T-helper 2 cell (primary cell): Measurements from ENCODE around the gene HRK.

Source experiments
- DNase-seq, 5 experiments: peaks; one replicate each; pipeline versions ENCODE4 v3.0.0 to v3.0.0-alpha.2; 2012 to 2022
- total RNA-seq, 2 donors: gene quantifications; one replicate each; lab custom pipeline; 2026; lab: John Stamatoyannopoulos, UW

Gene HRK
- 0 reads per million in 2 donors for total RNA-seq

DNA sequence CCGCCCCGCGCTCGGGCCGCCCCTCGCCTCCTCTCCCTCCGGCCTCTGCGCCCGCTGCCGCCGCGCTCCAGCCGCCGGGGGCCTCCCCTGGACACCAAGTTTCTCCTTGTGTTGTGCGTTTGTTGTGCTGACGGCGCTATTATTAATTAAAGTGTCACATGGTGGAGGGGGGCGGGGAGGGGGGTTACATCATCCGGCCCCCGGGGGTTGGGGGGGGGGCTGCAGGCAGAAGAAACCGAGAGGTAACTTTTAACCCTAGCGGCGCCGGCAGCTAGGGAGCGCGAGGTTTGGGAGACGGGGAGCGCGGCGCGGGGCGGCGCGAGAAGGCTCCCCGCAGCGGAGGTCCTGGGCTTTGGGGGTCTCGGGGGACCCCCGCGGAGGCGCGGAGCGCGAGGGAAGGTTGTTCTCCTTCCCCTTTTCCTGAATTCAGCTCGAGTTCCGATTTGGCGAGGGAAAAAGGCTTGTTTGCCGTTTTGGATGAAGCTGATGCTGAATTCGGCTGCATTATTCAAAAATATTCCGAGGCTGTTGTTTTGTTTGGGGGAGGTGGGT, at the start of gene HRK:
Gene HRK (minus strand): TSS at position 117 of the 552 bp plus-strand sequence. CDS start 134 bp downstream, outside the sequence.
- DNase-seq, result no peak

DNA sequence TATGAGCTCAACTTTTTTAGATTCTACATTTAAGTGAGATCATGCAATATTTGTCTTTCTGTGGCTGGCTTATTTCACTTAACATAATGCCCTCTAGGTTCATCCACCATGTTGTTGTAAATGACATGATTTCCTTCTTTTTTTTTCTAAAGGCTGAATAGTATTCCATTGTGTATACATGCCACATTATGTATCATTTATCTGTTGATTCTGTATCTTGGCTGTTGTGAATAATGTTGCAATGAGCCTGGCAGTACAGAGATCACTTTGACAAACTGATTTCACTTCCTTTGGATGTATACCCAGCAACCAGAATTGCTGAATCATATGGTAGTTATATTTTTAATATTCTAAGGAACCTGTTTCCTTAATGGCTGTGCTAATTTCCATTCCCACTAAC, 48.6 kb upstream of the HRK start:
- no peak for DNase-seq

DNA sequence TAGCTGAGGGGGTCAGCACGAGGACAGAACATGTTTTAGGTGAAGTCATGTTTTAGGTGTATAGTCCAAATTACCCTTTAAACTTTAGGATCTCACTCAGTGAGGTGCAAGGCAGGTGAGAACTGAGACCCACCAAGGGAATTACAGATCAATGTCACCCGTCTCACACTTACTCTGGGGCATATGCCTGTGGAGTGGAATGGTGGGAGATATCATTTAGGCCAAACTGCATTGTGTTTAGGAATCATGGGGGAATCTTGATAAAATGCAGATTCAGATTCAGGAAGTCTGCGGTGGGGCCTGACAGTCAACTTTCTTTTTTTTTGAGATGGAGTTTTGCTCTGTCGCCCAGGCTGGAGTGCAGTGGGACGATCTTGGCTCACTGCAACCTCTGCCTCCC, 47.3 kb upstream of the HRK start:
- no peak for DNase-seq

DNA sequence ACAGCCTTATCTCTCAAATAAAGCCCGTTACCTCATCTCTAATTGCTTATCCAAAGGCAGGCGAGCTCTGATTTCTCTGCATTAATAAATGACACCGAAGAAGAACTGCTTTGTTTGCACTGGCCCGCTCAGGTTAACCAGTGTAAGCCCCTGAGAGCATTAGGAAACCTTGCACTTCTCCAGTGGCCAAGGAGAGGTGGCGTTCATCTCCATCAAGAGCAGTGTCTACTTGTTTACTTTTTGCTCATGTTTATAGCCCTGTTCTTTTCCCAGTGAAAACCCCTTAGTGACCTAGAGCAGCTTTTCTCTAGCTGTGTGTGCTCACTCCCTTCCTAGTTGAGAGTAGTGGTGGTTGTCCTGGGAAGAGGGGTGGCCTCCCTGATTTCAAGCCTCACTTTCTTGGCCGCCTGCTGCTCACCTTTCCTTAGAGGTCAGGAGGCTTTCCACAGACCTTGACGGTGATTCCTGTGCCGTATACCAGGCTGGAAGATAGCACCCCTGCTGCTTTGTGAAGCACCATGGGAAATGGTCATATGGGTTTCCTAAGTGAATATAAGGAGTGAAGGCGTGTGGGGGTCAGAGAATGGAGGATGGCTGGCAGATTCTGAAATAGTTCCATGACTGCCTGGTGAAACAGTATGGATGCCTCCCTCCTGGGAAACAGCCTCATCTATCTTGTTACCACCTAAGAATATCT, 46.2 kb upstream of the HRK start:
- no peak for DNase-seq

DNA sequence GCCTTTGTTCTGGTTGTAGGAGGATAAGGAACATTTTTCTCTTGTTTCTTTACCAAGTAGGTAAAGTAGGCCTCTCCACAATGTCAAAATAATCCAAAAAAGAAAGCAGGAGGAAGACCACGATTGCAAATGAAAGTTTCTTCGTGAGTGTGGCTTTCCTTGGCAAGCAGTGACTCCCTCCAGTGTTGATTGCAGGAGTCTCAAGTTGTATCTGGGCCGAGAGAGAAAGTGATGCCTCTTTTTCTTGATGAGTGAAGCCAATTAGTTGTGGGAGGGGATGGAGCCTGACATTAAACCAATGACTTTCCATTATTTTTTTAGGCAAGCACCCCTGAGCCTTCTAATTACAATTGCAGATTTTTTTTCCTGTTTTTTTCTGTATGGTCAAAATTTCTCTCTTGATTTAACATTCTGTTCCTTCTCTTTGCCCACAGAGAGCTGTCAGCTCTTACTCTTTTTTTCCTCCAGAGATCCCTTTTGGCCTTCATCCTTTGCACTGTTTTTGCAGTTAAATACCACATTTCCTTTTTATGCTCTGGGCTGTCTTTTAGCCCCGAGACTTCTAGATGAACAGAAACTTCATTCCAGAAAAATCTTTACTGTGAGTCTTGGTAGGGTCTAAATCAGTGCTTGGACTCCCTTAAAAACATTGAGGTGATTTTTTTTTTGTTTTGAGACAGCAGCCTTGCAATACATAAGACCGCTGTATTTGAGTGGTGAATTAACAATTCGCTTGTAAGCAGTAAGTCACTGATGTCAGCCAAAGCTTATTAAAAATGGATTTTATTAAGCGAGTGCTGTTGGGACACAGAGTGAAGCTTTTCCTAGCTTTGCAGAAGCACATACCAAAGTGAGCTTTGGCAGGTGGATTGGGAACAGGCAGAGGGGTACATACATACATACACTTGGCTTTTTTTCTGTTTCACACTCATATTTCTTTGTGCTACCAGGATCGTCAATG, 45.3 kb upstream of the HRK start:
- no peak for DNase-seq

DNA sequence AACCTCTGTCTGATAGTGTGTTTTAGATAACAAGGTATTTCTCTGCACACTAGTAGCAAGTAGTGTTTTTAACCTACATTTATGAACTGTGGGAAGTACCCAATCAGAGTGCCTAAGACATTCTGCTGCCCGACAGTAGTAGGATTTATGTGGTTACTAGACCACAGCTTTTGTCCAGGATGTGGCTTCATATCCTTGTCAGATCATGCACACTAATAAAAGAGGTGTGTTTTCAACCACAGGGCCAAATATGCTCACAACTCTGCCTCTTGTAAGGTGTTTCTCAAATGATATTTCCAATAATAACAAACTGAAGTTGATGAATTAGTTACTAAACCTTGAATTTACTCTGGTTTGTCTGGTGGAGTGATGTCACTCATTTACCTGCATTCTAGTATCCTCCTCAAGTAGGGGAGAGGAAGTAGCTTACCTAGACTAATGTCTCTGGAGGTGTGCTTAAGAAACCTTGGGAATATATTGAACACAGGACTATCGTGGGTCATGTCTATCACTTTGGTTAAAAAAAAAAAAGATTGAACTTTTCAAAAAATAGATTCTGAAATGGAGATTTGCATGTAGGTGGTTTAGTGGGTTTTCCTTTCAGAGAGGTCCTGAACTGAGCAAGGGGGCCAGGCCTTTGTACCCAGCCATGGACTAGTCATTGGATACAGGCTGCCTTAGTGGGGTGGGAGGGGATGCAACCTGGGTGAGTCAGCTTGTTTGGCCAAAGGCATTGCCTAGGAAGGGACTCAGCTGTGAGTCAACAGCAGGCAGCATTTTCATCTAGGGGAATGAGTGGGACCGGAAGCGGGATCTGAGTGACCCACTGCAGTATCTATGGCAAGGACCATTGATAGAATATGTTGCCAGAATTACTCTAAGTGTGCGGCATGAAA, 43.6 kb upstream of the HRK start:
- peak in 4 of 5 experiments; percentile 9 to 98 (median 54) for DNase-seq

DNA sequence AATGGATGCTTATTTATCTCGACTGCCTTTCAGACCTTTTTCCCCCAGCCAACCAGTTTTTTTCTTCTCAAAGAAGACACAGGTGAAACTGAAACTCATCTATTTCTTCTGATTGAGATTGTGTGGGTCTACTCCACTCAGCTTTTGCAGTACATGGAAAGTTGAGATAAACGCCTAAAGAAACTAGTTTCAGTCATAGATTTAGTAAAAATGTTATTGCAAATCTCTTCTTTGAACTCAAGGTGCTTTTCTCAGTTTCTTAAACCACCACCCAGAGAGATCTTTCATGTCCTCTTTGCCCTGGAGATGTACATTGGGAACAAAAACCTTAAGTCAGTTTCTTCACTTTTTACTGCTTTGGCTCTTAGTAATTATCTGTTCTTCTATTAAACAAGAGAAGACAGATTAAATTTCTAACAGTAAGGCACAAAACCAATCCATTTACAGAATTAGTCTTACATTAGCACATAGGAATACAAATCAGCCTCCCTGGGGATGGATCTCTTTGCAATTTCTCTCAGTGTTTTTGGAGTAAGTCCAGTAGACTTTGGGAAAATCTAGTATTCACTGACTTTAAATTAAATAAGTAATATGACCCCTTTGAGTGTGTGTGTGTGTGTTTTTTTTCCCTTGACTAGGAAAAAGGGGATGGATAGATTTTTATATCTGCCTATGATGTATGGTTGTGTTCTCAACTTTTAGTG, 41.1 kb upstream of the HRK start:
- peak in 1 of 5 experiments; percentile 77 for DNase-seq

DNA sequence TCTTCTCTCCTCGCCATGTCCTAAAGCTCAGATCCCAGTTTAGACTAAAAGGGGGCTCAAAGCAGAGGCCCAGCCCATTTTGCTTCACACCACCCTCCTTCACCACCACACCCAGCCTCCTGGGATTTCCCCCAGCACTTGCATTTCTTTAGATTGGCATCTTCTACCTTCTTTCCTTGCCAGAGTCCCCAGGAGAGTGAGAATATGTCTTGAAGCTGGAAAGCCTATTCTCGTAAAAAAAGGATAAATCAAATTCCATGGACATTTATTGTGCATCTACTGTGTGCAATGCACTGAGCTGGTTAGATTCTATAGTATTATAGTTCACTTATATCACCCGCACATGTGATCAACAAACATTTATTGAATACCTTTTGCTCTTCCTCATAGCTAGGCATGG, 39.7 kb upstream of the HRK start:
- DNase-seq, result no peak

DNA sequence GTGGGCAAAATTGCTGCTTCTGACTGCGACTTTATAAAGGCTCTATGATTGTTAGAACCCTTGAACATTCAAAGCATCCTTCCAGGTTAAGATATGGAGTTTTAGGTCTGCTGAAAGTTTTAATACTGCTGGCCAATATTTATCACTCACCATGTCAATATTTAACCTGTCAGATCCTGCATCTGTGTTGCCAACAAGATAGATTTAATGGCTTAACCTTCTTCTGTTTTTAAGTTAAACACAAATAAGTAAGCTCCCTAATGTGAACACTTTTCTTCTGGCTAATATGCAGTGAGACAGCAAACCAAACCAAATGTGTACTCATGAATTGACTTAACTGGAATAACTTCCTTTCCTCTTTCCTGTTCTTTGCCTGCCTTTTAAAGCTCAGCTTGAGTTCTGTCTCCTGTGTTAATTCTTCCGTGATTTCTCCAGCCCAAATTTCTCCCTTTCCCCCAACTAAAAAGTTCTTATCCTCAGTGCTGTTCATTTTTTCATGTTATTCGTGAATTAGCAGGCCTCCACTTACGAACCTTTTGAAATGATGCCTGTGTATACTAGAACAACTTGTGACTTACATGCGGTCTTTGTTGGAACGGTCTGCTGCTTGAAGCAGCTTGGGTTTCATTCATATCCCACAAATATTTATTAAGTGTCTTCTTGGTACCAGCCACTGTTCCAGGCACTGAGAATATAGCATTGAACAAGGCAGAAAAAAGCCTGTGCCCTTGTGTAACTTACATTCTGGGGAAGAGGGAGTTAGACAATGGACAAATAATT, 38.7 kb upstream of the HRK start:
- DNase-seq, result no peak

DNA sequence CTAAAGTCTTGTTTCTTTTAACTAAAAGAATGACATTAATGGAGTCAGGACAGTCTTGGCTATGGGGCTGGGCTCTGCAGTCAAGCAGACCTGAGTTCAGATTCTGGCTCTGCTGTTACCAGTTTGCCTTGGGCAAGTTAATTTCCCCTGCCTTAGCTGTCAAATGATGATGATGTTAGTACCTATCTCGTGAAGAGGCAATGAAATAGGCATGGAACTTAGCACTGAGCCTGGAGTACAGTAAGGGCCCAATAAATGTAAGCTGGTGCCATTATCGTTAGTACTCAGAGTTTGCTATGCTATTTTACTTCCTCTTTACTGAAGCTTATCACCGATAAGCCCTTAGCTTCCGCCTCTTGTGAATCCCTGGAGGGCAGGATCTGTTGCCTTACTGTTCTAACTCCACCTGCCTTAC, 38.0 kb upstream of the HRK start:
- no peak for DNase-seq

DNA sequence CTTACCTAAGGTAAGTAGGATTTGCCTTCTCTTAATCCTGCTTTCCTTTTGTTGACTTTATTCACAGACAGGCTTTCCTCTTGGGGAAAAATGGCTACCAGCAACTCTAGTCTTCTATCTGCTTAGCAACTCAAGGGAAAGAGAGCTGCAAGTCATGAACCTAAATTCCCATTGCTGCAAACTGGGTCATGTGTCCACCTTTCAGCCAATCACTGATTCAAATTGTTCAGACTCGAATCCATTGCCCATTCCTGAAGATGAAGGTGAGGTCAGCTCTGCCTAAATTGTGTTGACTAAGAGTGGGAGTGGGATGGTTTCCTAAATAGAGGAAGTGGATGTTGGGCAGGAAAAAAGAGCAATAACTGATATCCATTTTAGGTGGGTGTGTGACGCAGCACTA, 37.2 kb upstream of the HRK start:
- DNase-seq, result no peak

DNA sequence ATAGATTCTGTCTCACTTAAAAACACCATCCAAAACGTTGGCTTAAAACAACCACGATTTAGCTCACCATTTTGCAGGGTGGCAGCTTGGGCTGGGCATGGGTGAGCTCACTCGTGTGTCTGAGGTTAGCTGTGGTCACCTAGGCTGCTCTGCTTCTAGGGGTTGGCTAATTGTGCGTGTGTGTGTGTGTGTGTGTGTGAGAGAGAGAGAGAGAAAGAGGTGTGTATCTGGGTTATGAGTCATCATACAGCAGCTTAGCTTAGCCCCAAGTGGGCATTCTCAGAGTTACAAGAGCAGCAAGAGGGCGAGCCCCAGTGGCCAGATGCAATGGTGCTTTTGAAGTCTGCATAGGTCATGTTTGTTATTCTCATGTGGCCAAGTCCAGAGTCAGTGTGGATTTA, 35.5 kb upstream of the HRK start:
- peak in 3 of 5 experiments; percentile 15 to 92 (median 57) for DNase-seq

DNA sequence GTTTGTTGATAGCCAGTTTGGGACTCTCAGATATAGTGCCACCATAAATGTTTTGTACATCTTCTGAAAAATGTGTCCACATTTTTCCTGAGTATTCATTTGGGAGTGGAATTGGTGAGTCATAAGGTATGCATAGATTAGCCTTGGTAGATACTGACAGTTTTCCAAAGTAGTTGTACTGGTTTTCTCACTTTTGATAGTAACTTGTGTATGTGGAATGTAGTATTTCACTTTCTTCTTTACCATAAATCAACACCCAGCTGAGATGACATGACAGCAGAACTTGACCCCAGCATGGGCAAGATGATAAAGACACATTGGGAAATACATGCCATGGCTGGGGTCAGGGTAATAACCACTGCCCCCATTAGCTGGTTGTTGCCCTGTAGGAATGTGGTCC, 34.9 kb upstream of the HRK start:
- DNase-seq, result no peak

DNA sequence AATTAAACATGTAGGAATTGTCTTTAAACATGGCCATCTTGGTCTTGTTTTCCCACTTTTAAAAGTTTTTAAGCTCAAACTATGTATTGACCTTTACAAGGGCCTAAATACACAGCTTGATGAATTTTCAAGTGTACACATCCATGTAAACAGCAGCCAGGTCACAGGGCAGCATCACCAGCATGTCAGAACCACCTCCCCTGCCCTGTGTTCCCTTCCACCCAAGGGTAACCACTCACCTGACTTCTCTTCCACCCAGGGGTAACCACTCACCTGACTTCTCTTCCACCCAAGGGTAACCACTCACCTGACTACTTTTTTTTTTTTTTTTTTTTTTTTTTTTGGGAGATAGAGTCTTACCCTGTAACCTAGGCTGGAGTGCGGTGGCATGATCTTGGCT, 34.1 kb upstream of the HRK start:
- DNase-seq, result no peak

DNA sequence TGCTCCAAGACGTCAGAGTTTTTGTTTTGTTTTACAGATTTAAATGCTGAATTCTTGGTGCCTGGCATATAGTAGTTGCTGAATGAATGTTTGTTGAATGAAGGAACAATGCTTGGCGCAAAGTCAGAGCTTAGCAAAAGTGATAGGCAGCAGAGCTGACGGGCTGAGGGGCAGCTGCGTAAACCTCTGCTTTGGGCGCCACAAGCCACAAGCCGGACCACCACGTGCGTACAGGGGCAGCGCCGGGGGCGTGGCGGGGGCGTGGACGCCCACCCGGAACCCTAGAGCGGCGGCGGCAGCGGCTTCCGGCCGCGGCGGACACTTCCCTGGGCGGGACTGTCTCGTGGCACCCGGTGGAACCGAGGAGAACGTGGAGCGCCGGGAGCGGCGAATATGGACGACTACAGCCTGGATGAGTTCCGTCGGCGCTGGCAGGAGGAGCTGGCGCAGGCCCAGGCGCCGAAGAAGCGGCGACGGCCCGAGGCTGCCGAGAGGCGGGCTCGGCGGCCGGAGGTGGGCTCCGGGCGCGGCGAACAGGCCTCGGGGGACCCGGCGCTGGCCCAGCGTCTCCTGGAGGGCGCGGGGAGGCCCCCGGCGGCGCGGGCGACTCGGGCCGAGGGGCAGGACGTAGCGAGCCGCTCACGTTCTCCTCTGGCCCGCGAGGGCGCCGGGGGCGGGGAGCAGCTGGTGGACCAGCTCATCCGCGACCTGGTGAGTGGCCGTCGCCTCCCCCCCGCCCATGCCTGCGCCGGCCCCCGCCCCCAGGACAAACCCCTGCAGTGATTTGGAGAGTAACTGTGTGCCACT, 29.6 kb upstream of the HRK start, which contains the start of gene FBXW8:
Gene FBXW8 (plus strand): TSS at position 306 of the 807 bp plus-strand sequence. CDS start 88 bp downstream, at position 394.
- DNase-seq, result peak; percentile 28 to 64 (median 37)

DNA sequence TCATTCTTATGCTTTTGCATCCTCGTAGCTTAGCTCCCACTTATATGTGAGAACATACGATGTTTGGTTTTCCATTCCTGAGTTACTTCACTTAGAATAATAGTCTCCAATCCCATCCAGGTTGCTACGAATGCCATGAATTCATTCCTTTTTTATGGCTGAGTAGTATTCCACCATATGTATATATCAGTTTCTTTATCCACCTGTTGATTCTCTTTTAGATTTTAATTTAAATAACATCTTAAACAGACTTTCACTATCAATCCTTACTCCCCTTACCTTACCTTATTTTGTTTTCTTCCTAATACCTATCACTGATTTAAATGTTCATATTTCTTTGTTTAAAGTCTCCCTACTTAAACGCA, 29.0 kb upstream of the HRK start:
- DNase-seq, result no peak

DNA sequence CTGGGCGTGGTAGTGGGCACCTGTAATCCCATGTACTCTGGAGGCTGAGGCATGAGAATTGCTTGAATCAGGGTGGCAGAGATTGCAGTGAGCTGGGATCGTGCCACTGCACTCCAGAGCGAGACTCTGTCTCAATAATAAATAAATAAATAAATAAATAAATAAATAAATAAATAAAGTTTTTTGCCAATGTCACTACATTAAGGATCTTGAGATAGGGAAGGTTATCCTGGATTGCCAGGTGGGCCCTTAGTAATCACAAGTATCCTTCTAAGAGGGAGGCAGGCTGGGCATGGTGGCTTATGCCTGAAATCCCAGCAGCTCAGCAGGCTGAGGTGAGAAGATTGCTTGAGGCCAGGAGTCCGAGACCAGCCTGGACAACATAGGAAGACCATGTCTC, 25.0 kb upstream of the HRK start:
- DNase-seq, result no peak

DNA sequence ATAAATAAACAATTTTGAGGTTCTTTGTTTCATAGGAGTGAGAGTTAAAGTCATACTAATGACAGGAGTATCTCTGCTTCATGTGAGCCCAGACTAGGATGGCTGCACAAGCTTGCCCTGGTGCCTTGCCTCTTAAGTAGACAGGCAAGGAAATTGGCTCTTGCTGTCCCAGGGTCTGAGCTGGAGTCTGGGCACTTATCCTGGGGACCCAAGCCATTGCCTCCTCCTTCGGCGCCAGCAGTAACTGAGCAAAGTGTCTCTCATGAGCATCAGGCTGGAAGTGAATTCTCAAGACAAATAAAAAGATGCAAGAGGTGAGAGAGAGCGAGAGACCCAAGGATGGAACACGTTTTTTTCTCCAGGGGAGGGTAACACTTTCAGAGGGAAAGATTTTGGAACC, 22.6 kb upstream of the HRK start:
- no peak for DNase-seq

DNA sequence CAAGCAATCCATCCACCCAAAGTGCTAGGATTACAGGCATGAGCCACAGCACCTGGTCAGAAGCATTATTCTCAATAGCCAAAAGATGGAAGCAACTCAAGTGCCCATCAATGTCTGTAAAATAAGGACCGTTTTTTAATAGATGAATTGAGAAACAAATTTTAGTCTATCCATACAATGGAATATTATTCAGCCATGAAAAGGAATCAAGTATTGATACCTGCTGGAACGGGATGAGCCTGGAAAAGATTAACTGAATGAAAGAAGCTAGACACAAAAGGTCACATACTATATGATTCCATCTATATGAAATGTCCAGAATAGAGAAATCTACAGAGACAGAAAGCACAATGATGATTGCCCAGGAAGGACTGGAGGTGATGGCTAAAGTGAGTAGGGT, 20.4 kb upstream of the HRK start:
- no peak for DNase-seq

DNA sequence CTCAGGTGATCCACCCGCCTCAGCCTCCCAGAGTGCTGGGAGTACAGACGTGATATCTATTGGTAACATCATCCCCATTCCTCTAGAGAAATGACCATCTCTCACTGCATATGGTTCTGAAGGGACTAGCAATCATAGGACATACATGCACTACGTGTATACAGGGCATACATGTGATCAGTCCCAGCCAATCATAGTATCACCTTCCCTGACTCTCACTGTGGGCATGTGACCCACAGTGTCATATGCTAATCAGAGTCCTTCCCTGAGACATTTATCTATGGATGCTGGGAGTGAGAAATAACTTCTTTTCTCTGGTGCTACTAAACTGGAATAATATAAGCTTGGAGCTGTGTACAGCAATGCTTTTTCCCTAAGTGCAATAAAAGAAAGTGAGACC, 17.4 kb upstream of the HRK start:
- no peak for DNase-seq
